ENCODE data around the gene TMEM267. TPM values are rescaled to one million over a fixed set of nuclear protein-coding genes. Genes with fewer than 3 reads are reported as not detected.

The TMEM267 gene
- total and polyA plus RNA-seq, 9 donors = 6.3 to 23.0 (median 9.2) TPM

GRCh38 chr5:43498581-43498980, 14.9 kb upstream of the TMEM267 start:
- no peaks in the 10 kb centered on the region for H3K4me1 ChIP-seq (ENCODE audit: insufficient read depth)
- no peaks in the 10 kb centered on the region for H3K27me3 ChIP-seq
- intact Hi-C loops (cut with DNase I) = no loop called here
- no peak overlapping the region for H3K27ac ChIP-seq
- 92 to 95% (median 95%) methylated on average over 2 of the region's 2 CpGs for WGBS, 3 donors
- DNase-seq = no peak
- H3K4me3 ChIP-seq = no peak overlapping the region
- TF ChIP-seq EP300 (IDR thresholded peaks at IDR 0.05) (no peak), POLR2A (IDR thresholded peaks at IDR 0.05) (no peak), CTCF (IDR thresholded peaks at IDR 0.05) (no peak)
- no peaks in the 10 kb centered on the region for H3K36me3 ChIP-seq
- H3K9me3 ChIP-seq = no peaks in the 10 kb centered on the region

GRCh38 chr5:43497311-43498104, 13.8 kb upstream of the TMEM267 start:
- H3K27ac ChIP-seq = no peak overlapping the region
- DNase-seq = no peak
- TF ChIP-seq POLR2A (IDR thresholded peaks at IDR 0.05) (no peak), CTCF (IDR thresholded peaks at IDR 0.05) (no peak), EP300 (IDR thresholded peaks at IDR 0.05) (no peak)
- intact Hi-C loops (cut with DNase I) = no loop called here
- 84 to 93% (median 92%) methylated on average over 5 of the region's 5 CpGs for WGBS, 3 donors
- H3K27me3 ChIP-seq = no peaks in the 10 kb centered on the region
- no peak overlapping the region for H3K4me3 ChIP-seq
- no peaks in the 10 kb centered on the region for H3K9me3 ChIP-seq
- no peaks in the 10 kb centered on the region for H3K36me3 ChIP-seq
- H3K4me1 ChIP-seq (ENCODE audit: insufficient read depth) = no peaks in the 10 kb centered on the region

GRCh38 chr5:43491326-43491725, 7.7 kb upstream of the TMEM267 start:
- WGBS, 3 donors = 96 to 99% (median 96%) methylated on average over 1 of the region's 1 CpG
- Histone ChIP-seq H3K36me3 (no peaks in the 10 kb centered on the region), H3K4me1 (ENCODE audit: insufficient read depth) (no peaks in the 10 kb centered on the region), H3K9me3 (no peaks in the 10 kb centered on the region), H3K27me3 (no peaks in the 10 kb centered on the region), H3K4me3 (no peak overlapping the region), H3K27ac (no peak overlapping the region)
- intact Hi-C loops (cut with DNase I) = no loop called here
- no peak for TF ChIP-seq EP300 (IDR thresholded peaks at IDR 0.05)
- TF ChIP-seq CTCF (IDR thresholded peaks at IDR 0.05) = no peak
- TF ChIP-seq POLR2A (IDR thresholded peaks at IDR 0.05) = no peak
- DNase-seq = no peak

GRCh38 chr5:43486353-43486752, 2.7 kb upstream of the TMEM267 start:
- WGBS, 3 donors = 84 to 88% (median 87%) methylated on average over 3 of the region's 3 CpGs

More at GRCh38 chr5:43486353-43486752, 2.7 kb upstream of the TMEM267 start:
- Histone ChIP-seq H3K36me3 (no peaks in the 10 kb centered on the region), H3K4me1 (ENCODE audit: insufficient read depth) (peaks cover 3% of the 10 kb centered on the region), H3K27ac (no peak overlapping the region), H3K4me3 (no peak overlapping the region), H3K27me3 (no peaks in the 10 kb centered on the region), H3K9me3 (no peaks in the 10 kb centered on the region)
- TF ChIP-seq CTCF (IDR thresholded peaks at IDR 0.05) (no peak), POLR2A (IDR thresholded peaks at IDR 0.05) (no peak), EP300 (IDR thresholded peaks at IDR 0.05) (no peak)
- intact Hi-C loops (cut with DNase I) = loop anchor here in 1 of 4 donors (10.0 kb wide), 1 partner anchor 672 kb away; the partner anchor contains the start of gene SELENOP
- no peak for DNase-seq

All from ovary (tissue), 9 donors.